Kidney (tissue), 14 donors: Measurements from ENCODE around the gene FLRT1. TPM values are rescaled to one million over a fixed set of nuclear protein-coding genes. Genes with fewer than 3 reads are reported as not detected.

Experiments
- DNase-seq, 5 donors: peaks; one replicate each; pipeline ENCODE4 v3.0.0-alpha.2; 2013 to 2020
- FAIRE-seq: peaks from 2 replicates; lab custom pipeline; 2012; peaks lifted over from hg19 to GRCh38; lab: Jason Lieb, UNC
- H3K27ac ChIP-seq, 2 donors: one replicate each; pipeline ENCODE4 v1.7.0; 2013; ENCODE audit warnings: low read depth in 2 of 2, low read length in 2 of 2, inconsistent platforms in 1 of 2
- H3K27me3 ChIP-seq: one replicate; pipeline ENCODE4 v1.7.1; 2013; ENCODE audit warnings: low read length, inconsistent platforms; ENCODE audit not compliant: control insufficient read depth, insufficient read depth
- H3K36me3 ChIP-seq, 3 donors: one replicate each; pipeline versions ENCODE4 v1.7.0 to v1.7.1; 2013; ENCODE audit warnings: low read length in 3 of 3, control low read depth in 1 of 3, inconsistent platforms in 1 of 3; ENCODE audit not compliant: insufficient read depth in 3 of 3, control insufficient read depth in 2 of 3
- H3K4me1 ChIP-seq, 3 donors: one replicate each; pipeline versions ENCODE4 v1.7.0 to v1.7.1; 2013; ENCODE audit warnings: low read length in 3 of 3, inconsistent platforms in 1 of 3, low read depth in 1 of 3; ENCODE audit not compliant: control insufficient read depth in 2 of 3, insufficient read depth in 2 of 3
- H3K4me3 ChIP-seq, 3 donors: one replicate each; pipeline versions ENCODE4 v1.7.0 to v1.8.1; 2013; ENCODE audit warnings: low read length in 3 of 3, control low read depth in 1 of 3, inconsistent platforms in 1 of 3
- H3K9ac ChIP-seq, 3 donors: one replicate each; pipeline versions ENCODE4 v1.7.0 to v1.7.1; 2013; ENCODE audit warnings: low read length in 3 of 3, control low read depth in 1 of 3, inconsistent platforms in 1 of 3
- H3K9me3 ChIP-seq, 3 donors: one replicate each; pipeline versions ENCODE4 v1.7.0 to v1.7.1; 2013; ENCODE audit warnings: low read length in 3 of 3, control low read depth in 1 of 3, inconsistent platforms in 1 of 3; ENCODE audit not compliant: control insufficient read depth in 2 of 3, insufficient read depth in 1 of 3
- intact Hi-C: fragments of 100-400 bp; cut with DNase I; formaldehyde crosslinking; loops from one replicate; pipeline ENCODE4 v1.11.1; 2022
- polyA plus RNA-seq: library from polyadenylated mRNA; stranded (reverse); fragments of 350-450 nt; fragmentation: Illumina TruSeq; extraction: RNeasy Lipid Tissue Mini Kit (QIAGEN cat#74804); gene quantifications from one replicate; pipeline ENCODE4 v1.2.3, GENCODE V29; 2014; ENCODE audit warnings: low read depth, low replicate concordance; ENCODE audit not compliant: insufficient read depth
- total RNA-seq: library from RNA; stranded (reverse); fragmentation: NEBNext Ultra II Directional; extraction: Animal tissue kit (Norgen Biotek cat#: 25700); gene quantifications from one replicate; pipeline ENCODE4 v1.2.1, GENCODE V29; 2021
- TF ChIP-seq, protein P1 (sequence below): IDR thresholded peaks from 3 replicates; pipeline ENCODE4 v1.5.1; 2012; ENCODE audit warnings: mild to moderate bottlenecking, moderate library complexity, borderline replicate concordance; ENCODE audit not compliant: insufficient read depth; ENCODE audit errors: extremely low read depth
- donor health status: control.
- donor health status: control.
- donor health status: control.
- donor health status: control.
- donor health status: control.
- donor health status: DM: yes; HTN: yes; CAD: no.
- donor health status: Normal renal cell carcinoma (clear cell type).

The FLRT1 gene
- total and polyA plus RNA-seq, 2 donors from 2014 or later: 0.66 to 1.5 TPM

GRCh38 chr11:63999349-64000025 is 36.2 kb upstream of the FLRT1 start:
- no peak overlapping the region for H3K27ac ChIP-seq
- FAIRE-seq: no peak
- H3K36me3 ChIP-seq: peaks cover 0 to 8% (median 7%) of the 10 kb centered on the region in 3 donors
- H3K9ac ChIP-seq: no peak overlapping the region
- peak; percentile 82 to 94 (median 89) for DNase-seq
- TF ChIP-seq, protein P1, sequence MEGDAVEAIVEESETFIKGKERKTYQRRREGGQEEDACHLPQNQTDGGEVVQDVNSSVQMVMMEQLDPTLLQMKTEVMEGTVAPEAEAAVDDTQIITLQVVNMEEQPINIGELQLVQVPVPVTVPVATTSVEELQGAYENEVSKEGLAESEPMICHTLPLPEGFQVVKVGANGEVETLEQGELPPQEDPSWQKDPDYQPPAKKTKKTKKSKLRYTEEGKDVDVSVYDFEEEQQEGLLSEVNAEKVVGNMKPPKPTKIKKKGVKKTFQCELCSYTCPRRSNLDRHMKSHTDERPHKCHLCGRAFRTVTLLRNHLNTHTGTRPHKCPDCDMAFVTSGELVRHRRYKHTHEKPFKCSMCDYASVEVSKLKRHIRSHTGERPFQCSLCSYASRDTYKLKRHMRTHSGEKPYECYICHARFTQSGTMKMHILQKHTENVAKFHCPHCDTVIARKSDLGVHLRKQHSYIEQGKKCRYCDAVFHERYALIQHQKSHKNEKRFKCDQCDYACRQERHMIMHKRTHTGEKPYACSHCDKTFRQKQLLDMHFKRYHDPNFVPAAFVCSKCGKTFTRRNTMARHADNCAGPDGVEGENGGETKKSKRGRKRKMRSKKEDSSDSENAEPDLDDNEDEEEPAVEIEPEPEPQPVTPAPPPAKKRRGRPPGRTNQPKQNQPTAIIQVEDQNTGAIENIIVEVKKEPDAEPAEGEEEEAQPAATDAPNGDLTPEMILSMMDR: peak; percentile 2
- H3K27me3 ChIP-seq: no peaks in the 10 kb centered on the region
- H3K4me3 ChIP-seq: no peak overlapping the region
- intact Hi-C loops: no loop called here
- H3K4me1 ChIP-seq: peaks cover 0 to 29% (median 0%) of the 10 kb centered on the region in 3 donors
- H3K9me3 ChIP-seq: no peaks in the 10 kb centered on the region

- TF ChIP-seq, protein P1: peak; percentile 93
- H3K4me1 ChIP-seq: peaks cover 0 to 32% (median 0%) of the 10 kb centered on the region in 3 donors
- peak overlapping the region in 1 of 3 donors; percentile 37 for H3K4me3 ChIP-seq
- no peak overlapping the region for H3K27ac ChIP-seq
- no peak overlapping the region for H3K9ac ChIP-seq
- H3K36me3 ChIP-seq: peaks cover 0 to 8% (median 6%) of the 10 kb centered on the region in 3 donors
- intact Hi-C loops: no loop called here
- H3K27me3 ChIP-seq: no peaks in the 10 kb centered on the region
- DNase-seq: peak; percentile 72 to 93 (median 88)
- no peak for FAIRE-seq
- no peaks in the 10 kb centered on the region for H3K9me3 ChIP-seq
These were observed 35.5 kb upstream of the FLRT1 start for GRCh38 chr11:64000026-64000739.

DNA sequence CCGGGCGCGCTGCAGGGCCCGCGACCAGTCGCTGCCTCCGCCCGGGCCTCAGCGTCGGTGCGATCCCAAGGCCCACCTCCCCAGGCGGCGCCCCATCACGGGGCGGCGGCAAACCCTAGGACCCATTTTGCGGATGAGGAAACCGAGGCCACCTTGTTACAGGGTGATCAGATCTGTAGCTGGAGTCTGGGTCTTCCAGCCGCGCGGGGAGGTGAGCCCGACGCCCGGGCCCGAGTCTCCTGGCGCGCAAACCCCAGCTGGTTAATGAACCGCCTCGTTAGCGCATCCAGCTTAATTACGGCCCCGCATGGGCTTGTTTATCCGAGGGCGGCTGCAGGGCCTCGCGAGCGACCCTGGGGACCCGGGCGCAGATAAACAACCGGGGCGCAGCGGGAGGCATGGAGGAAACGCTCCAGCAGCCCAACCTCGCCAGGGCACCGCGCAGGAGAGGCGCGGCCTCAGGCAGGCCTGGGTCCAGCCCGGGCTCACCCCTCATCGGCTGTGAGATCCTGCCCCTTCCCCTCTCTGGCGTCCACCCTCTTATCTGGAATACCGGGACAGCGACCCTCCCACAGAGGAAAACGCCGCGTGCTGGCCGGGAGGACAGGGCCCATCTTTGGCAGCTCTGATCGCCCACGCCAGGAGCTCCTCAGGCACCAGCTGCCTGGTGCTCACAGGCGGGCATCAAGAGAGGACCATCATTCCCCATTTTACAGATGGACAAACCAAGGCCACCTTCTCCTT is 34.8 kb upstream of the FLRT1 start:
- peak in 3 of 5 donors; percentile 18 to 77 (median 33) for DNase-seq
- no peaks in the 10 kb centered on the region for H3K9me3 ChIP-seq
- H3K36me3 ChIP-seq: peaks cover 0 to 8% (median 6%) of the 10 kb centered on the region in 3 donors
- H3K27me3 ChIP-seq: no peaks in the 10 kb centered on the region
- intact Hi-C loops: no loop called here
- TF ChIP-seq, protein P1: no peak
- peak overlapping the region in 2 of 3 donors; percentile 32 to 40 for H3K9ac ChIP-seq
- peak overlapping the region in 1 of 2 donors; percentile 17 for H3K27ac ChIP-seq
- H3K4me3 ChIP-seq: peak overlapping the region in 1 of 3 donors; percentile 37
- H3K4me1 ChIP-seq: peaks cover 0 to 33% (median 0%) of the 10 kb centered on the region in 3 donors
- FAIRE-seq: no peak
